Progenitor cell of endocrine pancreas (in vitro differentiated cells): Measurements from ENCODE around the gene RALGPS2. TPM values are rescaled to one million over a fixed set of nuclear protein-coding genes. Genes with fewer than 3 reads are reported as not detected.

ENCODE experiments used
- DNase-seq: peaks from one replicate; pipeline ENCODE4 v3.0.0; 2021; ENCODE audit warnings: low spot score; ENCODE audit not compliant: unreplicated experiment
- H3K27ac Mint-ChIP-seq: 2 replicates; pipeline ENCODE4 v1.8.0; 2021; ENCODE audit warnings: mild to moderate bottlenecking, moderate library complexity, mixed read lengths
- H3K27me3 Mint-ChIP-seq: 2 replicates; pipeline ENCODE4 v1.8.0; 2021; ENCODE audit warnings: mixed read lengths
- H3K36me3 Mint-ChIP-seq: 2 replicates; pipeline ENCODE4 v1.8.0; 2022; ENCODE audit warnings: mixed read lengths; ENCODE audit not compliant: insufficient read depth
- H3K4me1 Mint-ChIP-seq: 2 replicates; pipeline ENCODE4 v1.8.0; 2021; ENCODE audit warnings: low read depth, mixed read lengths
- H3K4me3 Mint-ChIP-seq: 2 replicates; pipeline ENCODE4 v1.8.0; 2021; ENCODE audit warnings: low read depth, mild to moderate bottlenecking, moderate library complexity, mixed read lengths
- H3K9me3 Mint-ChIP-seq: 2 replicates; pipeline ENCODE4 v1.8.0; 2021; ENCODE audit warnings: low read depth, mixed read lengths
- CTCF ChIP-seq: fragments of 200-600 bp; sonication (generic); IDR thresholded peaks from one replicate; pipeline ENCODE4 v1.5.0; 2021; ENCODE audit warnings: antibody characterized with exemption, mild to moderate bottlenecking; ENCODE audit not compliant: unreplicated experiment
- total RNA-seq: library from RNA; stranded (reverse); gene quantifications from 2 replicates; pipeline ENCODE4 v1.2.1, GENCODE V29; 2021

RALGPS2 gene
- total RNA-seq, 1 donor from 2014 or later = 58.9 TPM

- Mint-ChIP-seq H3K4me1 (peaks cover 23% of the 10 kb centered on the region), H3K9me3 (no peaks in the 10 kb centered on the region), H3K36me3 (peaks cover 6% of the 10 kb centered on the region), H3K27ac (no peak overlapping the region), H3K27me3 (no peaks in the 10 kb centered on the region), H3K4me3 (no peak overlapping the region)
- no peak for TF ChIP-seq CTCF
- no peak for DNase-seq
Measured at GRCh38 chr1:178868706-178869105, 143.7 kb downstream of the RALGPS2 start.

- no peak for TF ChIP-seq CTCF
- peaks cover 7% of the 10 kb centered on the region for H3K36me3 Mint-ChIP-seq
- no peak overlapping the region for H3K27ac Mint-ChIP-seq
- H3K4me1 Mint-ChIP-seq = peaks cover 23% of the 10 kb centered on the region
- H3K27me3 Mint-ChIP-seq = no peaks in the 10 kb centered on the region
- H3K4me3 Mint-ChIP-seq = no peak overlapping the region
- H3K9me3 Mint-ChIP-seq = no peaks in the 10 kb centered on the region
- DNase-seq = no peak
Measured at GRCh38 chr1:178869119-178869697, 144.2 kb downstream of the RALGPS2 start.

- H3K36me3 Mint-ChIP-seq = peaks cover 9% of the 10 kb centered on the region
- no peaks in the 10 kb centered on the region for H3K9me3 Mint-ChIP-seq
- TF ChIP-seq CTCF = no peak
- H3K4me1 Mint-ChIP-seq = peaks cover 23% of the 10 kb centered on the region
- H3K27me3 Mint-ChIP-seq = no peaks in the 10 kb centered on the region
- no peak overlapping the region for H3K4me3 Mint-ChIP-seq
- H3K27ac Mint-ChIP-seq = no peak overlapping the region
- DNase-seq = no peak
Measured at GRCh38 chr1:178870221-178870620, 145.2 kb downstream of the RALGPS2 start.

GRCh38 chr1:178870944-178871343, 145.9 kb downstream of the RALGPS2 start, which contains the start of gene ANGPTL1:
TSS of gene ANGPTL1 (minus strand) at chr1:178871077. CDS start at chr1:178865776, 5,301 bp downstream.
- H3K27ac Mint-ChIP-seq = peak within 1 kb of the TSS; percentile 81

More at GRCh38 chr1:178870944-178871343, 145.9 kb downstream of the RALGPS2 start, which contains the start of gene ANGPTL1:
- H3K9me3 Mint-ChIP-seq = no peaks in the 10 kb centered on the region
- H3K27me3 Mint-ChIP-seq = no peaks in the 10 kb centered on the region
- no peak for TF ChIP-seq CTCF
- no peak within 1 kb of the TSS for H3K4me3 Mint-ChIP-seq
- H3K4me1 Mint-ChIP-seq = peaks cover 24% of the 10 kb centered on the region
- no peak for DNase-seq
- peaks cover 5% of the 10 kb centered on the region for H3K36me3 Mint-ChIP-seq
